ENCODE results near the gene DMRTB1.

The DMRTB1 gene

DNA sequence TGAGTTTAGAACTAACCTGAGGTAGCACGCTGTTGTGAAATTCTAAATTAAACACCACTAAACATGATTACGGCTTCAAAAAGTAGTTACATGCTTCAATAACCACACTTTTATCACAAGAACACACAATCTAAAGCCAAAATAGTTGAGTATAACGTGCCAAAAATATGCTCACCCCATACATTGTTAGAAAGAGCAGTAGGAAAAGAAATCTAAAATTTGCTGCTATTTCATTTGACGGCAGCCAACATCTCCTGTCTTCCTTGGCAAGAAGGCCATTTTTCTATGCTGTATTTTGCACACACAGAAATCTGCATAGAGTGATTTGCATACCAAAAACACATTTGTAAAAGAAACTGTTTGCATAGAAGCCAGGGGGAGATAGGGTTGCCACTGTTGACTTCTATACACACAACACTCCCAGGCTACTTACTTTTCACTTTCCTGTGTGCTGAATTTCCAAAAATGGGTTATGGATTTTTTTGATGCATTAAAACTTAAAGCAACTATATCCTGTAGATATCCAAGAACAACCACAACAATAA is 42.9 kb upstream of the DMRTB1 start:
- Histone ChIP-seq H3K36me3 (ENCODE audit: control insufficient read depth, low read length) (no peaks in the 10 kb centered on the region), H3K4me2 (ENCODE audit: low read length) (no peak overlapping the region), H3K9me2 (replicated peaks; ENCODE audit: control insufficient read depth, low read length) (no peaks in the 10 kb centered on the region), H3K27me3 (ENCODE audit: control insufficient read depth, low read length) (peaks cover 53% of the 10 kb centered on the region), H3K9me3 (ENCODE audit: control insufficient read depth, insufficient read depth, low read length) (no peaks in the 10 kb centered on the region), H3K4me1 (ENCODE audit: control insufficient read depth, low read length) (no peaks in the 10 kb centered on the region), H3K4me3 (ENCODE audit: low read length) (no peak overlapping the region), H3F3A (ENCODE audit: control insufficient read depth, insufficient read depth) (no peaks in the 10 kb centered on the region), H4K20me1 (ENCODE audit: control insufficient read depth, insufficient read depth, low read depth, low read length) (no peaks in the 10 kb centered on the region), H3K27ac (ENCODE audit: low read depth, low read length) (no peak overlapping the region), H3K79me2 (ENCODE audit: control insufficient read depth, low read length) (no peaks in the 10 kb centered on the region)
- TF ChIP-seq EZH2phosphoT487 (IDR thresholded peaks at IDR 0.05; ENCODE audit: borderline replicate concordance, low read length) = no peak
- TF ChIP-seq, protein P1, sequence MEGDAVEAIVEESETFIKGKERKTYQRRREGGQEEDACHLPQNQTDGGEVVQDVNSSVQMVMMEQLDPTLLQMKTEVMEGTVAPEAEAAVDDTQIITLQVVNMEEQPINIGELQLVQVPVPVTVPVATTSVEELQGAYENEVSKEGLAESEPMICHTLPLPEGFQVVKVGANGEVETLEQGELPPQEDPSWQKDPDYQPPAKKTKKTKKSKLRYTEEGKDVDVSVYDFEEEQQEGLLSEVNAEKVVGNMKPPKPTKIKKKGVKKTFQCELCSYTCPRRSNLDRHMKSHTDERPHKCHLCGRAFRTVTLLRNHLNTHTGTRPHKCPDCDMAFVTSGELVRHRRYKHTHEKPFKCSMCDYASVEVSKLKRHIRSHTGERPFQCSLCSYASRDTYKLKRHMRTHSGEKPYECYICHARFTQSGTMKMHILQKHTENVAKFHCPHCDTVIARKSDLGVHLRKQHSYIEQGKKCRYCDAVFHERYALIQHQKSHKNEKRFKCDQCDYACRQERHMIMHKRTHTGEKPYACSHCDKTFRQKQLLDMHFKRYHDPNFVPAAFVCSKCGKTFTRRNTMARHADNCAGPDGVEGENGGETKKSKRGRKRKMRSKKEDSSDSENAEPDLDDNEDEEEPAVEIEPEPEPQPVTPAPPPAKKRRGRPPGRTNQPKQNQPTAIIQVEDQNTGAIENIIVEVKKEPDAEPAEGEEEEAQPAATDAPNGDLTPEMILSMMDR (IDR thresholded peaks at IDR 0.05; ENCODE audit: low read depth, low read length, poor library complexity, severe bottlenecking) = no peak

DNA sequence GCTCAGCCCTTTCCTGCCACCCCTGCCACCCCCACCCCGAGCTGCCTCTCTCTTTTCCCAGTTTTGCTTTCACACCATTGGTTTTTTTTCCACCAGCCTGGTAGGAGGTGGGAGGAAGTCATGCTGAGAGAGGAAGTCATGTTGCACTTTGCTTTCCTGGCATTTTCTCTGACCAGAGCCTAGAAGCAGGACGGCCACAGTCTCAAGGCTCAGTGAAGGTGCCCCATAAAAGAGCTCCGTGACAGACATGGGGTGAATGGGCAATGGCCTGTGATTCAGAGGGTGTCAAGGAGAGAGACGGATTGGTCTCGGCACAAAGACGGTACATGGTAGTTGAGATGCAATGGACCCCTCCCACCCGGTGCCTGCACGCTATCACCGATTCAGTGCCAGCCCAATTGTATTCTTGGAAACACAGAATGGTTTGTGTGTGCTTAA is 42.1 kb upstream of the DMRTB1 start:
- no peaks in the 10 kb centered on the region for H3K9me3 ChIP-seq (ENCODE audit: control insufficient read depth, insufficient read depth, low read length)
- no peaks in the 10 kb centered on the region for H3K4me1 ChIP-seq (ENCODE audit: control insufficient read depth, low read length)
- H4K20me1 ChIP-seq (ENCODE audit: control insufficient read depth, insufficient read depth, low read depth, low read length) = no peaks in the 10 kb centered on the region
- H3K27ac ChIP-seq (ENCODE audit: low read depth, low read length) = no peak overlapping the region
- no peaks in the 10 kb centered on the region for H3K36me3 ChIP-seq (ENCODE audit: control insufficient read depth, low read length)
- no peaks in the 10 kb centered on the region for H3K79me2 ChIP-seq (ENCODE audit: control insufficient read depth, low read length)
- no peaks in the 10 kb centered on the region for H3K9me2 ChIP-seq (replicated peaks; ENCODE audit: control insufficient read depth, low read length)
- H3F3A ChIP-seq (ENCODE audit: control insufficient read depth, insufficient read depth) = no peaks in the 10 kb centered on the region
- peaks cover 56% of the 10 kb centered on the region for H3K27me3 ChIP-seq (ENCODE audit: control insufficient read depth, low read length)
- H3K4me2 ChIP-seq (ENCODE audit: low read length) = no peak overlapping the region
- no peak for TF ChIP-seq EZH2phosphoT487 (IDR thresholded peaks at IDR 0.05; ENCODE audit: borderline replicate concordance, low read length)
- TF ChIP-seq, protein P1 (IDR thresholded peaks at IDR 0.05; ENCODE audit: low read depth, low read length, poor library complexity, severe bottlenecking) = no peak
- no peak overlapping the region for H3K4me3 ChIP-seq (ENCODE audit: low read length)

DNA sequence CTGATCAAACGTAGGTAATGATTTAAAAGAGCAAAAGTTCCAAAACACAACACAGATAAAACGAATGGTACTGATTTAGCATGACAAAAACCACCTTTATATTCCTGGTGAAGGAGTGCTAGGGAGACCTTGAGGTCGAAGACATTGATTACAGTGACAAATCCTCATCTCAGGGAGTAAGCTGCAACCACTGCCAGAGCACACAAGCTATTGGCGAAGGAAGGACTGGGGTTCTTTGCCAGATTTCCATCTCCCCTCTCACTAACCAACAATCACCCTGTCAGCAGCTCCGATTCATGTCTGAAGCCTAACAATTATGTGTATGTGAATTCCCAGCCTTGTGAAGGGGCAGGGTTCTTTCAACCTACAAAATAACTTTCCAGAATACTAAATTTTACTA is 40.2 kb upstream of the DMRTB1 start:
- Histone ChIP-seq H3K79me2 (ENCODE audit: control insufficient read depth, low read length) (no peaks in the 10 kb centered on the region), H3K4me1 (ENCODE audit: control insufficient read depth, low read length) (no peaks in the 10 kb centered on the region)

More for the DNA sequence above, 40.2 kb upstream of the DMRTB1 start:
- no peak overlapping the region for H3K27ac ChIP-seq (ENCODE audit: low read depth, low read length)
- H3K36me3 ChIP-seq (ENCODE audit: control insufficient read depth, low read length) = no peaks in the 10 kb centered on the region
- H3K9me2 ChIP-seq (replicated peaks; ENCODE audit: control insufficient read depth, low read length) = no peaks in the 10 kb centered on the region
- H3K27me3 ChIP-seq (ENCODE audit: control insufficient read depth, low read length) = peaks cover 49% of the 10 kb centered on the region
- no peak overlapping the region for H3K4me3 ChIP-seq (ENCODE audit: low read length)
- no peaks in the 10 kb centered on the region for H3F3A ChIP-seq (ENCODE audit: control insufficient read depth, insufficient read depth)
- H3K4me2 ChIP-seq (ENCODE audit: low read length) = no peak overlapping the region
- no peaks in the 10 kb centered on the region for H3K9me3 ChIP-seq (ENCODE audit: control insufficient read depth, insufficient read depth, low read length)
- no peaks in the 10 kb centered on the region for H4K20me1 ChIP-seq (ENCODE audit: control insufficient read depth, insufficient read depth, low read depth, low read length)
- TF ChIP-seq, protein P1 (IDR thresholded peaks at IDR 0.05; ENCODE audit: low read depth, low read length, poor library complexity, severe bottlenecking) = no peak
- TF ChIP-seq EZH2phosphoT487 (IDR thresholded peaks at IDR 0.05; ENCODE audit: borderline replicate concordance, low read length) = no peak
